ENCODE data around the gene SEPTIN12.

The SEPTIN12 gene

GRCh38 chr16:4780235-4780634, 7.9 kb downstream of the SEPTIN12 start:
- TF ChIP-seq CTCF (IDR thresholded peaks at IDR 0.05; ENCODE audit: poor library complexity, severe bottlenecking) = no peak
- no peaks in the 10 kb centered on the region for H3K27me3 ChIP-seq (ENCODE audit: insufficient read depth, poor library complexity, severe bottlenecking)
- H3K4me1 ChIP-seq (ENCODE audit: insufficient read depth, poor library complexity, severe bottlenecking) = no peaks in the 10 kb centered on the region
- DNase-seq (ENCODE audit: low spot score) (no peak), ATAC-seq (ENCODE audit: low read depth) (no peak)
- no peaks in the 10 kb centered on the region for H3K36me3 ChIP-seq (ENCODE audit: low read depth)
- H3K9me3 ChIP-seq (ENCODE audit: severe bottlenecking) = no peaks in the 10 kb centered on the region
- no peak overlapping the region for H3K27ac ChIP-seq (ENCODE audit: poor library complexity, severe bottlenecking)
- no peak overlapping the region for H3K4me3 ChIP-seq (ENCODE audit: severe bottlenecking)

GRCh38 chr16:4778050-4778392, 10.1 kb downstream of the SEPTIN12 start:
- Histone ChIP-seq H3K4me1 (ENCODE audit: insufficient read depth, poor library complexity, severe bottlenecking) (no peaks in the 10 kb centered on the region), H3K4me3 (ENCODE audit: severe bottlenecking) (no peak overlapping the region), H3K9me3 (ENCODE audit: severe bottlenecking) (no peaks in the 10 kb centered on the region), H3K36me3 (ENCODE audit: low read depth) (no peaks in the 10 kb centered on the region), H3K27ac (ENCODE audit: poor library complexity, severe bottlenecking) (no peak overlapping the region), H3K27me3 (ENCODE audit: insufficient read depth, poor library complexity, severe bottlenecking) (no peaks in the 10 kb centered on the region)
- no peak for ATAC-seq (ENCODE audit: low read depth)
- no peak for DNase-seq (ENCODE audit: low spot score)
- TF ChIP-seq CTCF (IDR thresholded peaks at IDR 0.05; ENCODE audit: poor library complexity, severe bottlenecking) = no peak

- no peak overlapping the region for H3K27ac ChIP-seq (ENCODE audit: poor library complexity, severe bottlenecking)
- H3K9me3 ChIP-seq (ENCODE audit: severe bottlenecking) = no peaks in the 10 kb centered on the region
- no peaks in the 10 kb centered on the region for H3K36me3 ChIP-seq (ENCODE audit: low read depth)
- TF ChIP-seq CTCF (IDR thresholded peaks at IDR 0.05; ENCODE audit: poor library complexity, severe bottlenecking) = no peak
- H3K27me3 ChIP-seq (ENCODE audit: insufficient read depth, poor library complexity, severe bottlenecking) = no peaks in the 10 kb centered on the region
- no peaks in the 10 kb centered on the region for H3K4me1 ChIP-seq (ENCODE audit: insufficient read depth, poor library complexity, severe bottlenecking)
- ATAC-seq (ENCODE audit: low read depth) (no peak), DNase-seq (ENCODE audit: low spot score) (no peak)
- no peak overlapping the region for H3K4me3 ChIP-seq (ENCODE audit: severe bottlenecking)
Observed at GRCh38 chr16:4777339-4778049, 10.7 kb downstream of the SEPTIN12 start.

GRCh38 chr16:4776141-4776705, 11.9 kb downstream of the SEPTIN12 start:
- no peak overlapping the region for H3K4me3 ChIP-seq (ENCODE audit: severe bottlenecking)
- ATAC-seq (ENCODE audit: low read depth) (no peak), DNase-seq (ENCODE audit: low spot score) (no peak)
- H3K36me3 ChIP-seq (ENCODE audit: low read depth) = no peaks in the 10 kb centered on the region
- H3K27ac ChIP-seq (ENCODE audit: poor library complexity, severe bottlenecking) = no peak overlapping the region
- H3K4me1 ChIP-seq (ENCODE audit: insufficient read depth, poor library complexity, severe bottlenecking) = no peaks in the 10 kb centered on the region
- no peak for TF ChIP-seq CTCF (IDR thresholded peaks at IDR 0.05; ENCODE audit: poor library complexity, severe bottlenecking)
- H3K9me3 ChIP-seq (ENCODE audit: severe bottlenecking) = no peaks in the 10 kb centered on the region
- no peaks in the 10 kb centered on the region for H3K27me3 ChIP-seq (ENCODE audit: insufficient read depth, poor library complexity, severe bottlenecking)

GRCh38 chr16:4775005-4775404, 13.1 kb downstream of the SEPTIN12 start:
- Histone ChIP-seq H3K27ac (ENCODE audit: poor library complexity, severe bottlenecking) (no peak overlapping the region), H3K27me3 (ENCODE audit: insufficient read depth, poor library complexity, severe bottlenecking) (no peaks in the 10 kb centered on the region), H3K36me3 (ENCODE audit: low read depth) (no peaks in the 10 kb centered on the region), H3K4me3 (ENCODE audit: severe bottlenecking) (no peak overlapping the region), H3K9me3 (ENCODE audit: severe bottlenecking) (no peaks in the 10 kb centered on the region), H3K4me1 (ENCODE audit: insufficient read depth, poor library complexity, severe bottlenecking) (no peaks in the 10 kb centered on the region)
- TF ChIP-seq CTCF (IDR thresholded peaks at IDR 0.05; ENCODE audit: poor library complexity, severe bottlenecking) = no peak
- no peak for ATAC-seq (ENCODE audit: low read depth)
- no peak for DNase-seq (ENCODE audit: low spot score)
